Keratinocyte (primary cell): ENCODE results near the gene CDC42EP3.

Experiments used
- EZH2 ChIP-seq: IDR thresholded peaks from one replicate; pipeline ENCODE4 v1.6.1; 2012; ENCODE audit warnings: inconsistent platforms, mild to moderate bottlenecking, low read length, moderate library complexity
- TF ChIP-seq, protein P1 (sequence below), 3 experiments: IDR thresholded peaks in 1 of 3; conservative IDR thresholded peaks in 1 of 3; optimal IDR thresholded peaks in 1 of 3; 2 replicates in 2 of 3; 3 replicates in 1 of 3; pipeline versions ENCODE3 to v1.5.1; 2011; ENCODE audit warnings: low read length in 3 of 3, mild to moderate bottlenecking in 3 of 3, moderate library complexity in 2 of 3, control low read depth in 1 of 3, inconsistent platforms in 1 of 3; ENCODE audit not compliant: insufficient read depth in 2 of 3; ENCODE audit errors: extremely low read depth in 1 of 3

DNA sequence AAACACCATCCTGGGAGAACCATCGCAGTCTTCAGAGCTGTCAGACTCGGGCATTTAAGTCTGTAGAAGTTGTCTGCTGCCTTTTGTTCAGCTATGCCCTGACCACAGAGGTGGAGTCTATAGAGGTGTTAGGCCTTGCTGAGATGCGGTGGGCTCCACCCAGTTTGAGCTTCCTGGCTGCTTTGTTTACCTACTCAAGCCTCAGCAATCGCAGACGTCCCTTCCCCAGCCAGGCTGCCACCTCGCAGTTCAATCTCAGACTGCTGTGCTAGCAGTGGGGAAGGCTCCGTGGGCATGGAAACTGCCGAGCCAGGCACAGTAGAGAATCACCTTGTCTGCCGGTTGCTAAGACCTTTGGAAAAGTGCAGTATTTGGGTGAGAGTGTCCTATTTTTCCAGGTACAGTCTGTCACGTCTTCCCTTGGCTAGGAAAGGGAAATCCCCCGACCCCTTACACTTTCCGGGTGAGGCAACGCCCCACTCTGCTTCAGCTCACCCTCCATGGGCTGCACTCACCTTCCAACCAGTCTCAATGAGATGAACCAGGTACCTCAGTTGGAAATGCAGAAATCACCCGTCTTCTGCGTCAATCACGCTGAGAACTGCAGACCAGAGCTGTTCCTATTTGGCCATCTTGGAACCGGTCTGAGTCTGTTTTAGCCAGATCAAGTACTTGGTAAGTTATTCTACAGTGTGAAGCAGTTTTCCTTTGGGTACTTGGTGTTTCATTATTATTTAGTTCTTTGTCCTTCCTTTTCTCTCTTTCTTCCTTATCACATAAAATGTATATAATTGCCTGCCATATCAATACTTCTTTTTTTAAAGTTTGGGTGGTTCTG lies 71.5 kb downstream of the CDC42EP3 start:
- TF ChIP-seq, protein P1, sequence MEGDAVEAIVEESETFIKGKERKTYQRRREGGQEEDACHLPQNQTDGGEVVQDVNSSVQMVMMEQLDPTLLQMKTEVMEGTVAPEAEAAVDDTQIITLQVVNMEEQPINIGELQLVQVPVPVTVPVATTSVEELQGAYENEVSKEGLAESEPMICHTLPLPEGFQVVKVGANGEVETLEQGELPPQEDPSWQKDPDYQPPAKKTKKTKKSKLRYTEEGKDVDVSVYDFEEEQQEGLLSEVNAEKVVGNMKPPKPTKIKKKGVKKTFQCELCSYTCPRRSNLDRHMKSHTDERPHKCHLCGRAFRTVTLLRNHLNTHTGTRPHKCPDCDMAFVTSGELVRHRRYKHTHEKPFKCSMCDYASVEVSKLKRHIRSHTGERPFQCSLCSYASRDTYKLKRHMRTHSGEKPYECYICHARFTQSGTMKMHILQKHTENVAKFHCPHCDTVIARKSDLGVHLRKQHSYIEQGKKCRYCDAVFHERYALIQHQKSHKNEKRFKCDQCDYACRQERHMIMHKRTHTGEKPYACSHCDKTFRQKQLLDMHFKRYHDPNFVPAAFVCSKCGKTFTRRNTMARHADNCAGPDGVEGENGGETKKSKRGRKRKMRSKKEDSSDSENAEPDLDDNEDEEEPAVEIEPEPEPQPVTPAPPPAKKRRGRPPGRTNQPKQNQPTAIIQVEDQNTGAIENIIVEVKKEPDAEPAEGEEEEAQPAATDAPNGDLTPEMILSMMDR (optimal IDR thresholded peaks at IDR 0.05 in 1 of 3, IDR thresholded peaks at IDR 0.05 in 1 of 3, conservative IDR thresholded peaks at IDR 0.05 in 1 of 3; ENCODE audit: extremely low read depth in 1 of 3, insufficient read depth in 2 of 3, low read length in 3 of 3) = no peak
- no peak for TF ChIP-seq EZH2
